Ascending aorta (tissue), 2 donors: ENCODE results near the gene SHISA9. TPM values are rescaled to one million over a fixed set of nuclear protein-coding genes. Genes with fewer than 3 reads are reported as not detected.
A peak's percentile ranks its signal among the peaks of the same experiment; 100 is the strongest.
"Not testable (repeated sequence)": the region's sequence is repeated elsewhere in the genome, so short reads cannot be mapped to it uniquely, and the experiment has no call there.

Source experiments
- DNase-seq, 2 donors: peaks; one replicate each; pipeline ENCODE4 v3.0.0-alpha.2; 2019; ENCODE audit warnings: low spot score in 2 of 2
- H3K27ac ChIP-seq, 2 donors: fragments of 200-600 bp; sonication (generic); one replicate each; pipeline ENCODE4 v1.5.1; 2016 to 2017; ENCODE audit warnings: mild to moderate bottlenecking in 1 of 2
- H3K27me3 ChIP-seq: fragments of 200-600 bp; sonication (generic); one replicate; pipeline ENCODE4 v1.5.1; 2017
- H3K36me3 ChIP-seq, 2 donors: fragments of 200-600 bp; sonication (generic); one replicate each; pipeline ENCODE4 v1.5.1; 2016
- H3K4me1 ChIP-seq, 2 donors: fragments of 200-600 bp; sonication (generic); one replicate each; pipeline ENCODE4 v1.5.1; 2016 to 2017; ENCODE audit warnings: mild to moderate bottlenecking in 1 of 2
- H3K4me3 ChIP-seq, 2 donors: fragments of 200-600 bp; sonication (generic); one replicate each; pipeline ENCODE4 v1.5.1; 2016 to 2017; ENCODE audit warnings: mild to moderate bottlenecking in 1 of 2
- H3K9me3 ChIP-seq, 2 donors: fragments of 200-600 bp; sonication (generic); one replicate each; pipeline ENCODE4 v1.5.1; 2016
- CTCF ChIP-seq, 3 experiments: fragments of 200-600 bp in 2 of 3; fragments of 450-650 bp in 1 of 3; sonication (generic) in 2 of 3; IDR thresholded peaks; one replicate each; pipeline ENCODE4 v1.5.1; 2016 to 2019; ENCODE audit warnings: antibody characterized with exemption in 3 of 3, mild to moderate bottlenecking in 1 of 3, moderate library complexity in 1 of 3
- intact Hi-C: fragments of 100-400 bp; cut with DNase I; formaldehyde crosslinking; loops from one replicate; pipeline ENCODE4 v1.15.1; 2023
- total RNA-seq: library from RNA; depleted of rRNA; stranded (reverse); fragments of >200 nt; gene quantifications from one replicate; pipeline ENCODE4 v1.1.0, GENCODE V29; 2016

The SHISA9 gene
- 8.9 TPM for total RNA-seq

DNA sequence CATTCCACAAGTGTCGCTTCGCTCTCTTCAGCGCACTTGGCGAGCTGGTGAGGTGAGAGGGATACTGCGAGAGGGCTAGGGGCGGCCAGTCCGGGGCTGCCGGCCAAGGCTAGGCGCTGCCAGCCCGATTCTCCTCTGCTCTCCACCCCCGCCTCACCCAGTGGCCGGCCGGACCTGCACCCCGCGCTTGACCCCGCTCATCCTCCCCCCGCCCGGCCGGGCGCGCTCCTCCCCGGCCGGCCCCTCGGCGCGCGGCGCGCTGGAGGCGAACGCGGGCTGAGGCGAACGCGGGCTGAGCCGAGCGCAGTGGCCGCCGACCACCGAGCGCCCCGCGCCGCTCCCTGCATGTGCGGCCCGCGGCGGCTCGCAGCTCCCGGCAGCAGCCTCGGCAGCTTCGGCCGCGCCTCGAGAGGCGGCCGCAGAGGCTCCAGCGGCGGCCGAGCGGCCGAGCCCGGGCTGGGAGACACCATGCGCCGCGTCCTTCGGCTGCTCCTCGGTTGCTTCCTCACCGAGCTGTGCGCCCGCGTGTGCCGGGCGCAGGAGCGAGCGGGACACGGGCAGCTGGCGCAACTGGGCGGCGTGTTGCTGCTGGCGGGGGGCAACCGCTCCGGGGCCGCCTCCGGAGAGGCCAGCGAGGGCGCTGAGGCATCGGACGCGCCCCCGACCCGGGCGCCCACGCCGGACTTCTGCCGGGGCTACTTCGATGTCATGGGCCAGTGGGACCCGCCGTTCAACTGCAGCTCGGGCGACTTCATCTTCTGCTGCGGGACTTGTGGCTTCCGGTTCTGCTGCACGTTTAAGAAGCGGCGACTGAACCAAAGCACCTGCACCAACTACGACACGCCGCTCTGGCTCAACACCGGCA, at the start of gene SHISA9:
Gene SHISA9 (plus strand): TSS at position 2 of the 865 bp plus-strand sequence.
- intact Hi-C loops = no loop called here
- DNase-seq = no peak
- TF ChIP-seq CTCF (IDR thresholded peaks at IDR 0.05) = no peak

DNA sequence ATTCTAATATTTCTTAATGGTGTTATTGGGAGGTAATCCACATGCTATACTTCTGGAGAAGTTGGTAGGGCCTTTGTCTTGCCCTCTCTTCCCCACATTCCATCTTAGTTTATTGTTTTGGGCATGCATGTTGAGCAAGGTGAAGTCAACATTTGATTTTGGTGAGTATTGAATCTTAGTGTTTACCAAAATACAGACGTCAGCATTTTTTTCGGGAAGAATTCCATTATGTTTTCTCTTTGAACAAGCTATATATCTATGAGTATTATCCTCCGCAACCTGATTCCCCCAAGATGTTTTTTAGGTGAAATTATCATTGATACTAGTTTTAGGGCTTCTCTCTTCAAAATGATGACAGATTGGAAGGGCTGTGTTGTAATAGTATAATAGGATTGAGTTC, 47.4 kb upstream of the SHISA9 start:
- no peak for DNase-seq
- Histone ChIP-seq H3K9me3 (no peaks in the 10 kb centered on the region), H3K36me3 (no peaks in the 10 kb centered on the region), H3K4me3 (no peak overlapping the region), H3K4me1 (no peaks in the 10 kb centered on the region), H3K27ac (no peak overlapping the region), H3K27me3 (no peaks in the 10 kb centered on the region)
- TF ChIP-seq CTCF (IDR thresholded peaks at IDR 0.05) = no peak
- intact Hi-C loops = no loop called here

More for the DNA sequence above, at the start of gene SHISA9:
- H3K27me3 ChIP-seq = peaks cover 19% of the 10 kb centered on the region
- H3K4me1 ChIP-seq = peaks cover 0 to 11% of the 10 kb centered on the region in 2 donors
- H3K27ac ChIP-seq = no peak within 1 kb of the TSS
- H3K9me3 ChIP-seq = no peaks in the 10 kb centered on the region
- H3K4me3 ChIP-seq = peak within 1 kb of the TSS; percentile 48 to 54
- H3K36me3 ChIP-seq = no peaks in the 10 kb centered on the region

GRCh38 chr16:12857435-12857834, 44.0 kb upstream of the SHISA9 start:
- intact Hi-C loops, H3K36me3 ChIP-seq, H3K9me3 ChIP-seq, H3K27ac ChIP-seq, H3K4me3 ChIP-seq, DNase-seq, H3K27me3 ChIP-seq, H3K4me1 ChIP-seq: not testable (repeated sequence)

DNA sequence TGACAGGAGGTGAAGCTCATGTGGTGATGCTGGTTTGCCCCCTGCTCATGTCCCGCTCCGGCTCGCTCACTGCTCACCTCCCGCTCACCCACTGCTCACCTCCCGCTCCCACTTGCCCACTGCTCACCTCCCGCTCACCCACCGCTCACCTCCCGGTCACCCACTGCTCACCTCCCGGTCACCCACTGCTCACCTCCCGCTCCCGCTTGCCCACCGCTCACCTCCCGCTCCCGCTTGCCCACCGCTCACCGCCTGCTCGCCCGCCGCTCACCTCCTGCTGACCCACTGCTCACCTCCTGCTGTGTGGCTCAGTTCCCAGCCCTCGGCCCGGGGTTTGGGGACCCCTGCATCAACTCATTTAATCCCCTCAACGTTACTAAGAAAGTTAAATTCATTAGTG, 39.1 kb upstream of the SHISA9 start:
- no peak for DNase-seq
- Histone ChIP-seq H3K36me3 (no peaks in the 10 kb centered on the region), H3K27ac (no peak overlapping the region), H3K27me3 (no peaks in the 10 kb centered on the region), H3K4me3 (no peak overlapping the region), H3K4me1 (no peaks in the 10 kb centered on the region), H3K9me3 (no peaks in the 10 kb centered on the region)
- TF ChIP-seq CTCF (IDR thresholded peaks at IDR 0.05) = no peak
- intact Hi-C loops = no loop called here

GRCh38 chr16:12862941-12863340, 38.5 kb upstream of the SHISA9 start:
- DNase-seq = no peak
- intact Hi-C loops = no loop called here
- Histone ChIP-seq H3K27ac (no peak overlapping the region), H3K36me3 (no peaks in the 10 kb centered on the region), H3K4me1 (no peaks in the 10 kb centered on the region), H3K9me3 (no peaks in the 10 kb centered on the region), H3K27me3 (no peaks in the 10 kb centered on the region), H3K4me3 (no peak overlapping the region)
- no peak for TF ChIP-seq CTCF (IDR thresholded peaks at IDR 0.05)

- Histone ChIP-seq H3K27ac (no peak overlapping the region), H3K4me3 (no peak overlapping the region)
Observed at GRCh38 chr16:12866981-12867551, 34.3 kb upstream of the SHISA9 start.

More at GRCh38 chr16:12866981-12867551, 34.3 kb upstream of the SHISA9 start:
- Histone ChIP-seq H3K36me3 (no peaks in the 10 kb centered on the region), H3K4me1 (no peaks in the 10 kb centered on the region), H3K27me3 (no peaks in the 10 kb centered on the region), H3K9me3 (no peaks in the 10 kb centered on the region)
- no peak for DNase-seq
- intact Hi-C loops = no loop called here
- no peak for TF ChIP-seq CTCF (IDR thresholded peaks at IDR 0.05)
